Hematopoietic multipotent progenitor cell treated with erythropoietin and hydrocortisone succinate and interleukin-3 and kit ligand, for 15 days (in vitro differentiated cells): ENCODE measurements around the gene COL5A3.
"Not testable (repeated sequence)": the region's sequence is repeated elsewhere in the genome, so short reads cannot be mapped to it uniquely, and the experiment has no call there.

ENCODE experiments used
- DNase-seq: peaks from one replicate; pipeline ENCODE4 v3.0.0-alpha.2; 2015; ENCODE audit warnings: low spot score

The COL5A3 gene

DNA sequence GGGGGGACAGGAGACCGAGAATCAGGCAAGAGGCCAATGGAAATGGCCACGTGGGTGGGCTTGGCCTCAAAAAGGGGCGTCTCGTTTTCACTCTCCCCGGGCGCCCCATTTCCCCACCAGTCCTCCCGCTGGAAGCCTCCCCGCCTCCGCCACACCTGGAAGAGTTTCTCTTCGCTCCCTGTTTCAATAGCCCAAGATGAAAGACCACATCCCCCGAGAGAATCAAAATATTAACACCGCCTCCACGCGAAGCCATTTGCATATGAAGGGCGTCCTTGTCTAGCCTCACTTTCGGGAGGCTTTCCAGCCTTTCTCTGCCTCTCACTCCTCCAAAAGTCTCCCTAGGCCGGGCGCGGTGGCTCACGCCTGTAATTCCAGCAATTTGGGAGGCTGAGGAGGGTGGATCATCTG lies 73.3 kb downstream of the COL5A3 start:
- DNase-seq: no peak

DNA sequence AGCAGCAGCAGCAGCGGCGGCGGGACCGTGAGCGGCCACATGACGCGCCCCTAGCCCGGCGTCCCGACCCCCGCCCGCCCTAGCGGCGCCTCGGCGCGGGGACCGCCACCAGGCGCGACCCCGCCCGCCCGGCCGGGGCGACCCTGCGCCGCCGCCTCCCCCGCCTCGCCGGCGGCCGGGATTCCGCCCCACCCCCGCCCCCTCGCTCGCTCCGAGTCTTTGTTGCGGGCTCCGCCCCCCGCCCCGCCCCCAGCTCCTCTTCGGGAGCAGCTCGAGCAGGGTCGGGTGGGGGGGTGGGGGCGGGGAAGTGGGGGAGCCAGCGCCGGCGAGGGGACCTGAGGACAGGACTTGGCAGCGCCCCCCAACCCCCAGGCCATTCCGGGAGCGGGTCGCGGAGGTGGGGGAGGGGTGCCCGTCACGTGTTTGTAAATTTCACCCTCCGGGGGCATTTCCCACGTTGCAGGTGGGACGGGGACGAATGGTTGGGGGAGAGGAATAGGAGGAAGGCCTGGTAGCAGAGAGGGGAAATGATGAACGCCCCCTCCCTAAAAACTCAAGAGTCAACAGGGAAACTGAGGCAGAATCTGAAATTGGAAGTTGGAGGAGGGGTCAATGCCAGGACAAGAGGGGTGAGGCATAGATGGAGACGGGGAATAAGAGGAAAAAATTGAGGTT lies 73.8 kb downstream of the COL5A3 start, which contains the start of gene OLFM2:
OLFM2 (minus strand) TSS at position 190 of the 675 bp plus-strand sequence; CDS start at position 41, 149 bp downstream.
- no peak for DNase-seq

DNA sequence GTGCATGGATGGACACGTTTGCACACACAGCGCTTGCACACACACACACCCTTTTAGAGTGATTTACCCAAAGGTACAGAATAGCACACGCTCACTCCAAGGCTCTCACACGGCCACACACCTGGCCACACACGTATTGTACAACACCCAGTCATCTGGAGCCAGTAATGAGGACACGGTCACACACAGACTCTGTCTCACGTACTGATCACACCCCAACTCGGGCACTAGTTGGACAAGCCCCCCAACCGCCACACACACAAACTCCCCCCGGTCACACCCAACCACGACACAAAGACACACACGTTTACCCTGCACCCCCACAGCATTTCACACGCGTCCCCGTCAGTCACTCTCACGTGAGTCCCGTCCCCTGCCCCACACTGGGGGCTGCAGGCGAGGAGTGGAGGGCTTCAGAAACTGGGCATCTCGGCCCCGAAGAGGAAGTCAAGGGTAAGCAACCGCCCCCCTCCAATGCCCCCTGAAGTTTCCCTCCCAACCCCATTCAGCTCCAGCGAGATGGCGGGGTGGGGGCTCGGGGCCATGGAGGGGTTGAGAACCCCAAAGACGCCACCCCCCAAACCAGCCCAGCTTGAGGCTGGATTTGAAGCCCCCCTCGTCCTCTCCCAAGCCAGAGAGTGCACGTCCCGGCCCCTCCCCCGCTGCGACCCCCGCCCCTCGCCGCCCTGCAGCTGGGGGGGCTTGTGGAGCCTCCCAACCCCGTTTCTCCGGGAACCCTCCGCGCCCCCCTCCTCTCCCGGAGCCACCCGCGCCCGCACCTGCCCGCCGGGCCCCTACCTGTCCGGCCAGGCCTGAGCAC lies 74.6 kb downstream of the COL5A3 start:
- DNase-seq: no peak

- DNase-seq: peak; percentile 78
Observed at GRCh38 chr19:9934132-9934950, 76.0 kb downstream of the COL5A3 start.

GRCh38 chr19:9932835-9933234 lies 77.5 kb downstream of the COL5A3 start:
- no peak for DNase-seq

DNA sequence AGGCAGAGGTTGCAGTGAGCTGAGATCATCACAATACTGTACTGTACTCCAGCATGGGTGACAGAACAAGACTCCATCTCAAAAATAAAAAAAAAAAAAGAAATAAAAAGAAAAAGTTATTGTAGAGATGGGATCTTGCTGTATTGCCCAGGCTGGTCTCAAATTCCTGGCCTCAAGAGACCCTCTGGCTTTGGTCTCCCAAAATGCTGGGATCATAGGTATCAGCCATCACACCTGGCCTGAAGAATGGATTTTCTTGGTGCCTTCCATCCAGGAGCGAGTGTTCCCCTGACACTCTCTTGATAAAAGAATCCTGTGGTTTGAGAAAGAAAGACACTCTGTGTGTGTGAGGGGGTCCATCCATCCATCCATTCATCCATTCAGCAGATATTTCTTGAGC lies 78.7 kb downstream of the COL5A3 start:
- DNase-seq: no peak

GRCh38 chr19:9923440-9923839 lies 86.9 kb downstream of the COL5A3 start:
- no peak for DNase-seq

DNA sequence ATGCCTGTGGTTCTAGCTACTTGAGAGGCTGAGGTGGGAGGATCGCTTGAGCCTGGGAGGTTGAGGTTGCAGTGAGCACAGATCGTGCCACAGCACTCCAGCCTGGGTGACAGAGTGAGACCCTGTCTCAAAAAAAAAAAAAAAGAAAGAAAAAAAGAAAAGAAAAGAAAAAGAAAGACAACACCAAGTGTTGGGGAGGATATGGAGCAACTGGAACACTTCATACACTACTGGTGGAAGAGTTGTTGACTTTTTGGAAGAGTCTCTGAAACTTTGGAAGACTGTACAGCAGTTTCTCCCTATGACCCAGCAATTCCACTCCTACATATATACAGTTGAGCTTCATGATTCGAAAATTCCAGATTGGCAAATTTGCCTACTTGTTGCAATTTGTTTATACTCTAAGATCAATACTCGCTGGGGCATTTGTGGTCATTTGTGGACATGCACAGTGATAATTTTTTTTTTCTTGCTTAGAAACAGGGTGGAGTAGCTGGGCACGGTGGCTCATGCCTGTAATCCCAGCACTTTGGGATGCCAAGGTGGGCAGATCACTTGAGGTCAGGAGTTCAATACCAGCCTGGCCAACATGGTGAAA lies 87.4 kb downstream of the COL5A3 start:
- DNase-seq: not testable (repeated sequence)

GRCh38 chr19:9917321-9917720 lies 93.0 kb downstream of the COL5A3 start:
- no peak for DNase-seq

- no peak for DNase-seq
Observed at GRCh38 chr19:9916719-9917118, 93.6 kb downstream of the COL5A3 start.

DNA sequence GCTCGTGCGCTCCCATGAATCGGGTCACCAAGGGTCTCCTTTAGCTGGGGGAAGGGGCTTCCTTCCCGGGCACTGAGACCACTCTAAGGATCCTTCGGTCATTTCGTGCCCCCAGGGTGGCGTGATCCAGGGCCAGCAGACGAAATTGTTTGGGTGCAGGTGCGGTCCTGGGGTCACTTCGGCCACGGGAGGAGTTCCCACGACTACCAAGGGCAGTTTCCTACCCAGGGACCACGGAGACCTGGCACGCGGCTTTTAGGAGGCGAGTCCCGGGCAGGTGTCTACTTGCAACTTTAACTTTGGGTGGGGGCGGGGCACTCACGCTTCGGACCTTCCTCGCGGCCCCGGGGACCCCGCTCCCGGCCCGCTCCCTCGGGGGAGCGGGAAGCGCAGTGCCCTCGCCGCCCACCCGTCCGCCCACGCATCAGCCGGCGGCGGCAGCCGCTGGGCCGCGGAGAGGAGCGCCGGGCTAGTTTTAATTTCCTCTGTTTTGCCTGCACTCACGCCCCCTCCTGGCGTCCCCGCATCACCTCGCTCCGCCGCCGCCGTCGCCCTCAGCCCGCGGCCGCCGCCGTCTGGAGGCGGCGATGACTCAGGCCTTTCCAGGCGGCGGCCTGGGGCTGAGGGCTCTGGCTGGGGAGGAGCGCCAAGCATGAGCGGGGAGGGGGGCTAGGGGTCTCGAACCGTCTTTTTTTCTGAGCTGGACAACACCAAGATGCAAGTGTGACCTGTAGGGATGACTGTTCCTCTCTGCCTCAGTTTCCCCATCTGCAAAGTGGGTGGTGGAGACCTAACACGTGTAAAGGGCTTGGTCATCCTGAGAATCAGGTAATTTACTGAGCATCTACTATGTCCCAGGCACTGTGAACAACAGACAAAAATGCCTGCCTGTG lies 95.7 kb downstream of the COL5A3 start:
- peak; percentile 42 for DNase-seq

DNA sequence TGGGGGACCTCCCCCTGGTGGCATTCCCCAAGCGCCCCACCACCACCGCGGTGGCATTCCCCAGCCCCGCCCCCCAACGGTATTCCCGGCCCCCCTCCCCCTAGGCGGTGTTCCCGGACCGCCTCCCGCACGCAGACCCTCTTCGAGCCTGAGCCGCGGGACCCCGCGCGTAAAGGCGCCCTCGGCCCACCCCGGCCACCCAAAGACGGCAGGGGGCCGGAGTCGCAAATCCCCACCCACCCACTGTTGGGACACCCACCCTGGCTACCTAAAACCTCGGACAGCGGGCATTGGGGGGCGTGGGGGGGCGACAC lies 96.3 kb downstream of the COL5A3 start:
- no peak for DNase-seq

- DNase-seq: no peak
Observed at GRCh38 chr19:9913237-9914000, 96.9 kb downstream of the COL5A3 start.

DNA sequence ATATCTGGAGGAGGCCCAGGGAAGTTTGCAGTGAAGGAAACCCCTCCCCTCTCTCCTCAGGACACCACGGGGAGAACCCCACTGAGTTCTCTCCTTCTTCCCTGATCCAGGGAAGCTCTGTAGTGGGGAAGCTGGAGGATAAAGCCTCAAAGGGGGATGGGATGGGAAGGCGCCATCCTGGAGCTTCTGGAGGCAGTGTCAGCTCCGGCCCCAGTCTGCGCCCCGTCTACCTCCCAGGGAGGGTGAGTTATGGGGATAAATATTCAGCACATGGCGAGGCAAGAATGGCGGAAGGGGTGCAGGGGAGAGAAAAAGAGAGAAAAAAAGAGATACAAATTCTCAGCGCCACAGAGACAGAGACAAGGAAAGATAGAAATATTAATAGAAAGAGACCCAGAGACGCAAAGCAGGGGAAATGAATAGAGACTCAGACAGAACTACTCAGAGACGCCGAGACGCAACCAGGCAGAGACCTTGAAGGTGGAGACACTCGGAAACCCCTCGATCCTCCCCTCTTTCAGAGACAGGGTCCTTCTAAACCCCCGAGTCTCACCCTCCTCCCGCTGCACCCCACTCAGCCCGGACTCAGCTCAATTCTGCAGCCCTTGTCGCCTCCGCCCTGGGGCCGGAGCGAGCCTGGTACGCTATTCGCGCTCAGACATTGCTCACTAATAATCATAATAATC lies 97.6 kb downstream of the COL5A3 start:
- DNase-seq: no peak

GRCh38 chr19:9911524-9912185 lies 98.6 kb downstream of the COL5A3 start:
- DNase-seq: no peak

GRCh38 chr19:9910625-9911024 lies 99.7 kb downstream of the COL5A3 start:
- no peak for DNase-seq
